HG03378 (cell line): ENCODE measurements around the gene FAM222A.

Experiments used
- ATAC-seq: cut with Tn5 transposase; IDR thresholded peaks from one replicate; pipeline ENCODE4 v1.9.1; 2021; ENCODE audit warnings: mild to moderate bottlenecking, moderate library complexity; ENCODE audit not compliant: unreplicated experiment

FAM222A gene

DNA sequence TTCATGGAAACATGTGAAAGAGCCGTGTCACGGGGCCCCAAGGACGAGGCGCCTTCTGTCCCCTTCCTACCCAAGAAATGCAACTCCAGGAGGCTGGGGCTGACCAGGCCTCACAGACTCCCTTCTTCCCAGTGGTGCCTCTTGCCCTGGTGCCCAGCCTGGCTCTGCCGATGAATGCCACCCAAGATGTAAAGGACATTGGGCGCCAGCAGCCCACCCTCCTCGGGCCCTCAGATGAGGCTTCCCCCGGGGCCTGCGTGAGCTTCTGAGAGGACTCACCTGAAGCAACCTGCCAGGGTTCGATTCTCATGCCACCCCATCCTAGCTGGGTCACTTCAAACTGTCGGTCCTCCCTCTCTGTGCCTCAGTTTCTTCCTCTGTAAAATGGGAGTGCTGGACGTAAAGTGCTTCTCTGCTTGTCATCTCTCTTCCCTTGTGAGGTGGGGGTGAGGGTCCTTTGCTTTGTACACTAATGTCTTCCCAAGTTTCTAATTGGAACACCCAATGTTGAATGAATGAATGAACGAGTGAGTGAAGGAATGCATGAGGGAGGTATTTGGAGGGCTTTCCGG lies 10.8 kb downstream of the FAM222A start:
- no peak for ATAC-seq

DNA sequence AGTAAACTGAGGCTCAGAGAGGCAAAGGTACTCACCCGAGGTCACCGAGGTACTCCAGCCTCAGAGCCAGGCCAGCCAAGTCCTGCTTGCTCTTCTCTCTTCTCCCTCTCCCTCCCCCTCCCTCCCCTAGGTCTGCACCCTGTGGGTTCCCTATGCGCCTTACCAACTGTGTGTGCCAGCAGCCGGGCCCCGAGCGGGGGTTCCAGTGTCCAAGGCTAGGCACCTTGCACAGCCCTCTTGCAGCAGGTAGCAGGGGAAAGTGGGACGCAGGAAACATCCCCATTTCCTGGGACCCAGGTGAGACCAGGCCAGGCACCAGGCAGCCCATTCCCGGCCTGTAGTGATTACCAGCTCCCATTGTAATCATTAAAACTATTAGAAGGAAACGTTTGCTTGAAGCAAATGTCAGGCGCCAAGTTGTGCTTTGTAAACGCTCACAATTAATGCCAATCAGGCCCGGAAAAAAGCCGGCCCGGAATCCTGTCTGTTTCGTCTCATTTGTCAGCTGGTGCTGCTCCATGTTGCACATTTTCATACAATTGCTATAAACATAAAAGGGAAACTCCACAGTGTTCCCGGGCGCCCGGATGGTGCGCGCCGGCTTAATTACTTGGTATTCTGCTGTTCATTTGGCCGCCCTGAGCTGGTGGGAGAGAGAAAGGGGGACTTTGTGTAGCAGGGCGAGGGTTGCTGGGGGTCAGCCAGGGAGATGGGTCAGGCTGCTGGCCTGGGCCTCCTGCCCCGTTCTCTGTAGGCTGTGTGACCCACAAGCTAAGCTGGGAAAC lies 11.9 kb downstream of the FAM222A start:
- no peak for ATAC-seq

DNA sequence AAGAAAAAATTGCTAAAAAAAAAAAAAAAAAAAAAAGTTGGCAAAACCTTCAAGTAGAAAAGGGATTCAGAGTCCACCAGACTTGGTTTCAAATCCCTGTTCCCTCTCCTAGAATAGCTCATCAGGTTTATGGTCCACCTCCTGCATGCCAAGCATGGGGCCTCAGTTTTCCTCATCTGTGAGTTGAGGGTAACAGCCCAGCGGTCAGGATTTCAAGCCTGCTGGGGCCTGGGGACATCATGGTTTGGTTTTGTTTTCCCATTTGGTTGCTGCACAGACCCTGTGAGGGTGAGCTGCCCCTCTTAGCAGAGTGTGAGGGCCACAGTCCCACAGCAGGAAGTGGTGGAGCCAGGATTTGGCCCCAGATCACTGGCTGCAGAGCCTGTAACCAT lies 12.5 kb downstream of the FAM222A start:
- ATAC-seq: no peak

DNA sequence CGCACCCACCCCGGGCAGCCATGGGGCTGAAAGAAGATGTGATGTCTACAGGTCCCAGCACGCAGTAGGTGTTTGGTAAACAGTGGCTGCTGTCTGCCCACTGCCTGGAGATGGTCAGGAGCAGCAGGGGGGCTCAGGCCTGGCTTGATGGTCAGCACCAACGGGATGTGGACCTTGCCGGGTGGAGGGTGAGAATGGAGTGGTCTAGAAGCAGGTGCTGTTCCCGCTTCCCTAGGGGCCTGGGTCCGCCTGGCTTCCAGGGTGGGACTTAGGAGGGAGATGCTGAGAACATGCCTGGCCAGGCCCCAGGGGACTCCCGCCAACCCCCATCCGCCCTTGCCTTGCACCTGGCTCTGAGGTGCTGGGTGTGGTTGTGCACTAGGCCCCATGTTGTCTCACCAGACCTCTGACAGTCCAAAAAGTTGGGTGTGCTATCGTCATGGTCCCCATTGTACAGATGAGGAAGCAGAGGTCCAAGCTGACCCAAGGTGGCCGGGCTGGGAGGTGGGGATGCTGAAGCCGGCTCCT lies 12.9 kb downstream of the FAM222A start:
- ATAC-seq: no peak

DNA sequence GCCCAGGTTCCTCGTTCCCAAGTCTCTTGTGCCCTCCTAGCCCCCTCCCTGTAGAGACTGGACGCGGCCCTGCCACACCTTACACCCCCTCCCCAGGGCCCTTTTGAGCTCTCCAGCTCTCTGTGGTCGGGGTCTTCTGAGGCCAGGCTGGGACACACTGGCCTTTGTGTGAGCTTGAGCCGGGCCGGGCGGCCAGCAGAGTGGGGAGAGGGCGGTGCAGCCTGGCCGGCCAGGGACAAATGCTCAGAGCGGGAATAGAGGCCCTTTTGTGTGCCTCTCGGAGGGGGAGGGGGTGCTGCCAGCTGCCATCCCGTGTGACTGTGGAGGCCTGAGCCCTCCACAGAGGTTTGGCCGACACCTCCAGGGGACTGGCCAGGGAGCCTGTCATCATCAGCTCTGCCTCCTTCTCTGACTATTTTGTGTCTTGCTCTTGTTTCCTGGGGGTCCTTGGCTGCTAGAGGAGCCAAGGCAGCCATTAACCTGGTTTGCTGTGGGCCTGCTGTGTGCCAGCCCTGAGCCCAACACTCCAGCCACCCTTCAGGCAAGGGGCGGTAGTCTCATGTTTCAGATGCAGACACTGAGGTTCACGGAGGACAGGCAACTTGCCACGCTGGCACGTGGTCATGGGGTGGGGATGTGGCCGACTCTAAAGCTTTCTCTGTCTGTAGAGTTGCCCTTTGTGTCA lies 13.6 kb downstream of the FAM222A start:
- no peak for ATAC-seq

DNA sequence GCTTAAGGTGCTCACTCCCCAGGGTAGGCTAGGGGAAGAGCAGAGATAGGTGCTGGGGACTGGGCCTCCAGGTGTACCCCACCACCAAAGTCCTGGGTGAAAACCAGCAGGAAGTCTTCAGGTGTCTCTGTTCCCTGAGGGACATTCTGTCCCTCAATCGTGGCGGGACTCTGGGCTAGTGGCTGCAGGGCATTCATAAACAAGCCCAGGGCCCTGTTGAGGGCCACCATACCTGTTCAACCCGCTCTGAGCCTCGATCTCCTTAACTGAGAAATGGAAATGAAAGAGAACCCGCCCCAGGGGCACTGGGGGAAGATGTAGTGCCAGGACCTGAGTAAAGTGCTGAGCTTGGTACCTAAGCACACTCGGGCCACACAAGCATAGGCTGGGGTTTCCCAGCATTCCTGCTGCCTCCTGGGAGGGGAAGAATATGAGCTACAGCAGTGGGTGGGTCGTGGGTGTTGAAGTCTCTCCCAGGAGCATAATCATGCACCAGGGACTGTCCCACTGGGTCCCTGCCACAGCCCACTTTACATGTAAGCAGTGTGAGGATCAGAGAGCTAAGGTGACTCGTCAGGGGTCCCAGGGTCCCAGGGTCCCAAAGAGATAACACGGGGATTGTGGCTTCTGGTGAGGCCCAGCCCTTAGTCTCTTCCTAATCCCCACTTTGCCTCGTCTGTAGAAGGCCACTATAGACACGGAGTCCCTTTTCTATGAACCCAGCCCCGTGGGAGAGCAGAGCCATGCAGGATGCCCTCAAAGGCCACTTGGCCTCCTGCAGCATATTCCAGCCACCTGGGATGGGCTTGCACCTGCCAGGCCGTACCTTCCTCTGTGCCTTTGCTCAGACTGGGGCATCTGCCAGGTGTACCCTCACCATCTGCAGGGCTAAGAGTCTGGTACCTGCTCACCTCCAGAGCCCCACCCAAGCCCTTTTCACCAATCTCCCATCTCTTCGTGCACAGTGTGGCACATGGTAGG lies 14.4 kb downstream of the FAM222A start:
- ATAC-seq: no peak

DNA sequence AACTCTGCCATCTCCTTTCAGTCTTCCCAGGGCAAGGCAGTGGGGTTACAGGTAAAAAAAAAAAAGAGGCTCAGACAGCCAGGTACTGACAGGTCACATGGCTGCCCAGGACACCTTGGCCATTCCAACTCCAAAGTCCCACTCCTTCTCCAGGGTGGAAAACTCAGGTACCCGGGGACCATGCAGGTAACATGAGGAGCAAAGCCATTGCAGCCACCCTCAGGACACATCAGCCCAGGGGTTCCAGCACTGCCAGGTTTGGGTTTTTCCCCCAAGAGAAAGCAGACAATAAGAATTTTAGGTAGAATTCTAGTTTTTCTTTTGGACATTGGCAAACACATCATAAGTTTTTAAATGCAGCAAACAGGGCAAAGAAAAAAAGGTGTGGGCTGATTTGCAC lies 15.3 kb downstream of the FAM222A start:
- no peak for ATAC-seq

DNA sequence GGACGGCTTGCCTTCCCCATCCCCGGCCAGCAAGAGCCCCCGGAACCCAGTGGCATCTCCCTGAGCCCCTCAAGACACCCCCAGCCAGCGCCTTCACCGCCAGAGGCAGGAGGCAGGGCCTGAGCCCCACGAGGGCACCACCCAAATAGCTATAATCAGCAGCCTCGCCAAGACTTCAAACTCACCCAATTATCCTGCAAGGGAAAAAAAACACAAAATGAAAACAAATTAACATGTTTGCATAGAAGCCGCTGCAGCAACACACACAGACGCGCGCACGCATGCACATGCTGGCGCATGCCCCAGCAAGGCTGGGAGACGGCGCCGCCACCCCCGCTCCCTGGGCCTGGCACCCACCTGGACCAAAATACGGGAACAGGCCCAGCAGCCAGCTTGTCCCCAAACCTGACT lies 15.8 kb downstream of the FAM222A start:
- no peak for ATAC-seq

DNA sequence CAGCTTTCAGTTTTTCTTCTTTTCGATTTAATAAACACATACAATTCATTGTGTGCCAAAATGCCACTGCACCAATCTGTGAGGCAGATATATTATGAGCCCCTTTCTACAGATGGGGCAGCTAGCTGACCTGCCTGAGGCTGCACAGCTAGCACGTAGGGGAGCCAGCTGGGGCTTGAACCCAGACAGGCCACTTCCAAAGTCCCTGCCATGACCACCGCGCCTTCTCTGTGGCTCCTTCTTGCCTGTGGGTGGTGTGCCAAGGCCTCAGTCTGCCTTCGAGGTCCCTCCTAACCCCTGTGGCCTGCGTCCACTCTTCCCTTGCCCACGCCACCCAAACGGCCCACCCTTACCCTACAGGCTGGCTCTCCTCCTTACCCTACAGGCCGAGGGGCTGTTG lies 16.2 kb downstream of the FAM222A start:
- ATAC-seq: no peak

DNA sequence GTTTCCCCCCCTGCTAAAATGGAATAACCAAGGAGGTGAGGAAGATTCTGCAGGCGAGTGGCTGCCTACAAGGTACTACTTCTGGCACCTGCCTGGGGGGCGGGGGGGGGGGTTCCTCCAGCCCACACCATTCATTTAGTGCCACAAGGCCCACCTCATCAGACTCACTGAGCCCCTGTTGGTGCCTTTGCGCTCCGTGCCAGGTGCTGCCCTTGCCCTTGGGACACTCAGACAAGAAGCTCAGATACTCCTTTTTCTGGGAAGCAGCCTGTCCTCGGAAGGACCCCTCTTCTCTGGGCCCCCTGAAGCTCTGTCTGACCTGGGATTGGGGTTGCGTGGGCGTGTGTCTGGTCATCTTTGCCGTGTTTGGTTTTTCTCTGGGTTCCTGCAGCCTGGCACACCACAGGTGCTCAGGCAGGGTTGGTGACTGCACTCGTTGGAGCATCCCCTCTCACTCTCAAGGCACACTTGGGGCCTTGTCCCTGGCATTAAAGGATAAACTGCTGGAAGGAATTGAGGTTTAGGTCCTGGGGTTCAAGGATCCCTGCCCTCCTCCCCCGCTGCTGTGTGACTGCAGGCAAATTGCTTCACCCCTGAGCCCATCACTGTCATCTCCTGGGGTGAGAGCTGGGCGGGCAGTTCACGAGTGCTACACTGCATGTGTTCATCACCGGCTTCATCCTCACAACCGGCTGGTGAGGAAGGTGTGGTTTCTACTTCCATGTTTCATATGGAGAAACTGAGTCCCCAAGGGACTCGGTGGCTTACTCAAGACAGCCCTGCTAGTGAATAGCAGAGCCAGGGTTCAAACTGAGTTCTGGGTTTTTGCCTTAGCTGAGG lies 16.9 kb downstream of the FAM222A start:
- no peak for ATAC-seq

DNA sequence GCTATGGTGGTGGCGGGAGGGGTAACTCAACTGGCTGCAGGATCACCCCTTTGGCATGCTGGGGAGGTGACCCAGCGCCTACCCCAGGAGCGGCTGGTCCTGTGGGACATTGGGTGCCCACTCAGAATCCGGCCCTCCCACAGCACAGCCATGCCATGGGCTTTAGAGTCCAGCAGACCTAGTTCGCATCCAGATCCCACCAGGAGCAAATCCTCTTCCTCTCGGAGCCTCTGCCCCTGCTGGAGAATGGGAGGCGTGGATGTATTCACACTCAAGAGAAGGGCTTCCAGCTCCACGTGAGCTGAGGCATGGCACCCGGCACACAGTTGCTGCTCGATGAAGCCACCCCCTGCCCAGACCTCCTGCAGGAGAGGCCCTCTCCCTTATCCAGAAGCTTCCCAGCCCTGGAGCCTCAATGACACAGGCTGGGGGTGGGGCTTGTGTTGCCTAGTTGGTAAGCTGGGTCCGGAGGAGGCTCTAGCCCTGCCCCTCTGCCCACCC lies 17.7 kb downstream of the FAM222A start:
- no peak for ATAC-seq

DNA sequence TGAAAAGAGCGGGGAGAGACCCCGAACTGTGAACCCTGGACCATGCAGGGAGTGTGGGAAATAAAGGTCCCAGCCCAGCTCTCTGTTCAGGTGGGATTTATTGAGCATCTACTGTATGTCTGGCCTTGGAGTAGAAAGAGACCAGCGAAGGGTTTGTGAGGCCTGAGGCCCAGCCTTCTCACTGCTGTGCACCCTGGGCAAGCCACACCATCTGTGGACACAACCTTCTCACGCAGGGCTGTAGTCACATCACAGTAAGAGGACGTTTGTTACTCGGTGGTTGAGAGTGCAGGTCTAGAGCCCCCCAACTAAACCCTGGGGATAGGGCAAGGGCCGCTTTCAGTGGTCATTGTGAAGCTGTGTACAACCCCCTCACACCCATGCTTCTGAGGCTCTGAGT lies 18.2 kb downstream of the FAM222A start:
- ATAC-seq: no peak

DNA sequence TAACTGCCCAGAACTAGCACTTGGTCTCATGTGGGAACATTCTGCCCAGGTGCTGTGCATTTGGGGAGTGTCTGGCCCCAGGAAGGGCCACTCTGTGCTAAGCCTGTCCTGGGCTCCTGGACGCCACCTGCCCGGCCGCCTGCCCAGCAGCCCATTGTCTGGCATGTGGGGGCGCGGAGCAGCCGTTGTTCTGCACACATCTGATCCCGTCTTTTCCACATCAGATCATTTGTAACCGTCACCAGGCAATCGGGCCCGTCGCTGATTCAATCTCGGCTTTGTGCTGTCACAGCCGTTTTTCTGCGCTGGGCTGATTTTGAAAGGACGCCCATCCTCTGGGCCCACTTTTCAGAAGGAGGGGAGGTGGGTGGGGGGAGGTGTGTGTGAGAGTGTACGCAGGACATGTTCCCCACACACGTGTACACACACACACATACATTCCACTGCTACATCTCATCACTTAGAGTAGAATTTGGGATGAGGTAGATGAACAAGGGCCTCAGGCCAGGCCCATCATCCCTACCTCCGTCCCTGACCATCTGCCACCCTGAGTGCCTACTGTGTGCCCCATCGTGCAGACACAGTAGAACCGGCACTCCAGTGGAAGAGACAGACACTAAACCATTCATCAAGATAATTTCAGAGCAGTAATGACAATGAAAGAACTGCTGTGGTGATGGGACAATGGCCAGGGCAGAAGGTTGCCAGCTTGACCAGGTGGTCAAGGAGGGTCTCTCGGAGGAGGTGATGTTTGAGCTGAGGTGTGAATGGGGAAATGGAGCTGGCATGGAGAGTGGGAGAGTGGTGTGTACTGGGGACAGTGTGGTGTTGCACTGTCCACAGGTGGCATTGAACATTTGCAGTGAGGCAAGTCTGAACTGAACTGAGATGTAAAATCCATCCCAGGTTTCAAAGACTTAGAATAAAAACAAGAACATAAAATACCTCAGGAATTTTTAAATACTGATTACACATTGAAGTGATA lies 19.0 kb downstream of the FAM222A start:
- ATAC-seq: no peak

DNA sequence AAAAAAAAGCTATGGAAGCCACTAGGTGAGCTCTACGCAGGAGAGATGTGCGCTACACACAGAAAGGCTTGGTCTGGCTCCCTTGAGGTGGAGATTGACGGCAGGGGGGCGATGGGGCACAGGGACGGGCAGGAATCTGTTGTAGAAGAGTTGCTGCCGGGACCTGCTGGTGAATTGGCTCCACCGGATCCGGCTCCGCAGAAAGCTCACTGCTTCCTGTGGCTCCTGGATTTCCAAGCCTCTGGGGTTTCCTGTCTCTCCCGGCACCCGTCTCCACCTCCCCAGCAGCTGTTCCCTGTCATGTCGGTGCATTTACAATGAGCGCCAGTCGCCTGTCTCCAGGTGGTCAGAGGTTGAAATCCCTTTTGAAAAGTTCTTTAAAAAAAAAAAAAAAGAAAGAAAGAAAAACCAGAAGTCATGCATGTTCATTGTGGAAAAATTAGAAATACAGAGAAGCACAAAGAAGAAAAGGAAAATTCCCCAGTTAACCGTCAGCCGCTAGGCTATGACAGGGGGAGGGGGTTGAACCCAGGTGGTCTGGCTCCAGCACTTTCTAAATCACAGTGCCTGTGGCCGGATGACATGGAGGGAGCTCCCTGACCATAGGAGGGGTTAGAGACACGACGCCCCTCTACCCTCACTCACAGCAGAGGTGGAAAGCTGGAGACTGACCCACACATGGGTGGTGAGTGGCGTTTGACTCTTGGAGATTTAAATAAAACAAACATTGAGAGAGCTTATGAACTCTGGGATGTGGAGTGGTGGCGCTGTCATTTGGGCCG lies 20.8 kb downstream of the FAM222A start:
- no peak for ATAC-seq

DNA sequence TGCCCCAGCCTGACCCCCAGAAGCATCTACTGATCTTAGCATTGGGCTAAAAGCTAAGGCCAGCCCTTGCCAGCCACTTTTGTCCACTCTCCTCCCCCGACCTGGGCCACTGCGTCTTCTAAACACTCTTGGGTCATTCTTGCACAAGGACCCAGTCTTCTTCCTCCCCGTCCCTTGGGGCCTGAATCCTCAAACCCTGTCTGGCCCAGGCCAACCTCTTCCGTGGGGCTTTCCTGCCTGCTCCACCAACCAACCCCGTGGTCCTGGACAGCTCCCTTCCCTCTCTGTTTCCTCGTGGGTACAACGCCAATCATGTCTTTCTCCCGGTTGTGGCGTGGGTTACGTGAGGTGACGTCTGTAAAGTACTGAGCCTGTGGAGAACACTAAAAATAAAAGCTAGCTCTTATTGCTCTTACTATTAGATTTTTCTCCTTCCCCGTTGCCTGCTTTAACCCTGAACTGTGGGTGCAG lies 21.5 kb downstream of the FAM222A start:
- ATAC-seq: no peak

DNA sequence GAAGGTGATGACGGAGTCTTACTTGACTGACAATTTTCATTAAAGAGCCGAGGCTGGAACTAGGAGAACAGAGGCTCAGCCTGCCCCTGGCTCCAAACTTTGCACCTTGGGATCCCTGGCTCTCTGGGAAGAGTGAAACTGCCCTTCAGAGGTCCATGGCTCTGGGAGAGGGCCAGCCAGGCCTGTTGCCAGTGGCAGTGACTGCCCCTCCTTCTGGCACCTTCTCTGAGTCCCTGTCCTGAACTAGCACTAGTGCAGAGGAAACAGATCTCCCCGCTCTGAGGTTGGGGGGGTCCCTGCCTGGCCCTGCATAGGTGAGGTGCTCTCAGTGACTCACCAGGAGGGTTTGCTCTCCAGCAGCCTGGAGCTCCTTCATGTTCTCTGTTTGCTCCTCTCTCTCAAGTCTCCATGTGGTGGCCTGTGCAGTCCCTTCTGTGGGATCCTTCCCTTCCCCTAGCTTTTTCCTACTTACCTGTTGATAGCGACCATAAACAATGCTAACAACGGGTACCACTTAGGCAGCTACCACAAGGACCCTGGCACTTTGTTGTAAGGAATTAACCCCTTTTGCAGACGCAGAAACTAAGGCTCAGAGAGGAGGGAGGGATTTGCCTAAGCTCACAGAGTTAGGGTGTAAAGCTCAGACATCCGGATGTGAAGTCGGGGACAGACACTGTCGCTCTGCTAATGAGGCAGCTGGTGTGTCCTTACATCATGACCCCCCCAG lies 22.4 kb downstream of the FAM222A start:
- ATAC-seq: no peak

DNA sequence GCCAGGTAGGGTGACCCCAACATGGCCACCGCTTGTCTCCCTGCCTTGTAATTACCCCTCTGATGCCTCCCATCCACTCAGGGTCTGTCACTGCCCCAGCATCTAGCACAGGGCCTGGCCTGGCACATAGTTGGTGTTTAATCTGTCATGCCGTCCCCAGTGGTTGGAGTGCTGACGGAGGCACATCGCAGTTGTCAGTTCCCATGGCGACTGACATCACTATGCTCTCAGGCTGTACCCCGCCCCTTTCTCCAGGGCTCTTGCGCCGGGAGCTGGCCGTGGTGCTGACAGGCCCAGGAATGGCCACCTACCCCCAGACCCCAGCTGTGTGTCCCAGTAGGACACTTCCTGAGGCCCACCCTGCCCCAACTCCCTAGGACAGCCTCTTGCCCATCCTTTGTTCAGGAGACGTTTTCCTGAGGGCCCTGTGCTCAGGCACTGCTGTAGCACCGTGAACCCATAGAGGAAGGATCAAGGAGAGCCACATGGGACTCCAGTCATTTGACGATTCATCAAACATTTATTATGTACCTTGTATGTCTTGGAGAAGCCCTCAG lies 23.0 kb downstream of the FAM222A start:
- ATAC-seq: no peak
